GM12891 (cell line): ENCODE results near the gene P2RX4. TPM values are rescaled to one million over a fixed set of nuclear protein-coding genes. Genes with fewer than 3 reads are reported as not detected.
"Not testable (repeated sequence)": the region's sequence is repeated elsewhere in the genome, so short reads cannot be mapped to it uniquely, and the experiment has no call there.

ENCODE experiments used
- DNase-seq: peaks from one replicate; pipeline ENCODE4 v3.0.0; 2011; ENCODE audit warnings: low spot score; ENCODE audit not compliant: insufficient read length
- FAIRE-seq: peaks from 2 replicates; lab custom pipeline; 2011; peaks lifted over from hg19 to GRCh38; lab: Jason Lieb, UNC
- PAX5 ChIP-seq: IDR thresholded peaks from 2 replicates; pipeline ENCODE4 v1.6.1; 2011; ENCODE audit warnings: low read length, moderate library complexity, mild to moderate bottlenecking; ENCODE audit not compliant: insufficient read depth, severe bottlenecking
- POLR2A ChIP-seq: IDR thresholded peaks from 2 replicates; pipeline ENCODE4 v1.6.1; 2011; ENCODE audit warnings: low read depth, low read length, control low read depth
- POLR2AphosphoS5 ChIP-seq: IDR thresholded peaks from 2 replicates; pipeline ENCODE4 v1.6.1; 2011; ENCODE audit warnings: low read depth, low read length, control low read depth
- POU2F2 ChIP-seq: IDR thresholded peaks from 2 replicates; pipeline ENCODE4 v1.6.1; 2011; ENCODE audit warnings: low read depth, mild to moderate bottlenecking, control low read depth, low read length, moderate library complexity
- SPI1 ChIP-seq: IDR thresholded peaks from 2 replicates; pipeline ENCODE4 v1.6.1; 2011; ENCODE audit warnings: low read depth, low read length, control low read depth
- TAF1 ChIP-seq: IDR thresholded peaks from 2 replicates; pipeline ENCODE4 v1.6.1; 2011; ENCODE audit warnings: low read depth, low read length, control low read depth
- polyA plus RNA-seq: library from polyadenylated mRNA; unstranded; fragments of >200 nt; gene quantifications from one replicate; pipeline ENCODE4 v1.2.1, GENCODE V29; 2012; ENCODE audit warnings: low read depth, missing spikeins, inconsistent platforms; ENCODE audit not compliant: missing spikeins

Gene P2RX4, protein sequence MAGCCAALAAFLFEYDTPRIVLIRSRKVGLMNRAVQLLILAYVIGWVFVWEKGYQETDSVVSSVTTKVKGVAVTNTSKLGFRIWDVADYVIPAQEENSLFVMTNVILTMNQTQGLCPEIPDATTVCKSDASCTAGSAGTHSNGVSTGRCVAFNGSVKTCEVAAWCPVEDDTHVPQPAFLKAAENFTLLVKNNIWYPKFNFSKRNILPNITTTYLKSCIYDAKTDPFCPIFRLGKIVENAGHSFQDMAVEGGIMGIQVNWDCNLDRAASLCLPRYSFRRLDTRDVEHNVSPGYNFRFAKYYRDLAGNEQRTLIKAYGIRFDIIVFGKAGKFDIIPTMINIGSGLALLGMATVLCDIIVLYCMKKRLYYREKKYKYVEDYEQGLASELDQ
- 13.0 TPM for polyA plus RNA-seq

DNA sequence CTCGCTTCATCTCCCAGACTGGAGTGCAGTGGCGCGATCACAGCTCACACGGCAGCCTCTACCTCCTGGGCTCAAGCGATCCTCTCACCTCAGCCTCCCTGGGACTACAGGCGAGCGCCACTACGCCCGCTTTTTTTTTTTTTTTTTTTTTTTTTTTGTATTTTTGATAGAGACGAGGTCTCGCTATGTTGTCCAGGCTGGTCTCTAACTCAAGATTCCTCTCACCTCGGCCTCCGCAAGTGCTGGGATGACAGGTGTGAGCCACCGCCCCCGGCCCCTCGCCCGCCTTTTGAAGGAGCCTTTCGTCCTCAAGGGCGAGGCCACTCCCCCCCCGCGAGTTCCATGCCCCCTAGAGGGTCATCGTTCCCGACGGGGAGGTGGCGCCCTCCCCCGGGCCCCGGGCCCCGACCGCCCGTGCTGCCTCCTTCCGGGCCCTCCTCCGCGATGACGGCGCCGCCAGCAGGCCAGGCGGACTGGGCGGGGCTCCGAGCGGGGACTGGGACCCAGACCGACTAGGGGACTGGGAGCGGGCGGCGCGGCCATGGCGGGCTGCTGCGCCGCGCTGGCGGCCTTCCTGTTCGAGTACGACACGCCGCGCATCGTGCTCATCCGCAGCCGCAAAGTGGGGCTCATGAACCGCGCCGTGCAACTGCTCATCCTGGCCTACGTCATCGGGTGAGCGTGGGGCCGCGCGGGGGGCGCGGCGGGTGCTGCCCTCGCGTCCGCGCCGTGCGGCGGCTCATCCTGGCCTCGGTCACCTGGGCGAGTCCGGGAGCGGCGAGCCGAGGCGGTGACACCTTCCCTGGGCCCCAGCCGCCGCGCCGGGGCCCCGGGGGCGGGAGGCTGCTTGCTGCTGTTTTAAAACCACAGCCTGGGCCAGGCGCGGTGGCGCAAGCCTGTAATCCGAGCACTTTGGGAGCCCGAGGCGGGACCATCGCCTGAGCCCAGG, at the start of gene P2RX4:
TSS of gene P2RX4 (plus strand) at position 506 of the 949 bp plus-strand sequence. CDS start at position 542, 36 bp downstream.
- peak; percentile 91 for TF ChIP-seq POLR2A
- peak; percentile 75 for TF ChIP-seq POLR2AphosphoS5
- TF ChIP-seq PAX5 = no peak
- peak; percentile 74; the same call in 1 of the 2 replicates for TF ChIP-seq TAF1
- peak; percentile 88 for FAIRE-seq
- DNase-seq = peak; percentile 91

DNA sequence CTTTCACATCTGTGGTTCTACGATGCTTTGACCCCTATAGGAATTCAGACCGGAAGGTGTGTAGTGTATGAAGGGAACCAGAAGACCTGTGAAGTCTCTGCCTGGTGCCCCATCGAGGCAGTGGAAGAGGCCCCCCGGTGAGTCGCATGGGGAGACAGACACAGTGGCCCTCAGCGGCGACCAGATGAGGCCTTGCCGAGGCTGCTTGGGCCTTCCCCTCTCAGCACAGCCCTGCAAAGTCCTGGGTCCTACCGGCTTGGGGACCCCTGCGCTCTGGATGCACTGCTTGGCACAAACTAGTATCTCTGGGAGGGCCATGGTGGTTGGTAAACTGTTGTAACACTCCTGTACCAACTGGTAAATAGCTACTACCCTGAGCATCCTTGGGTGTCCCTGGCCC, 47.5 kb upstream of the P2RX4 start:
- DNase-seq (no peak), FAIRE-seq (no peak)
- no peak for TF ChIP-seq SPI1

GRCh38 chr12:121162985-121163384, 46.9 kb upstream of the P2RX4 start:
- DNase-seq = no peak
- no peak for FAIRE-seq
- TF ChIP-seq POLR2AphosphoS5 (no peak), SPI1 (no peak), PAX5 (no peak), TAF1 (no peak), POLR2A (no peak), POU2F2 (no peak)

- FAIRE-seq, DNase-seq: not testable (repeated sequence)
These were observed 45.1 kb upstream of the P2RX4 start for GRCh38 chr12:121164839-121165238.

- FAIRE-seq = no peak
- TF ChIP-seq POU2F2 (no peak), SPI1 (no peak), POLR2A (no peak), PAX5 (no peak), POLR2AphosphoS5 (no peak), TAF1 (no peak)
These were observed 44.6 kb upstream of the P2RX4 start for GRCh38 chr12:121165316-121165715.

DNA sequence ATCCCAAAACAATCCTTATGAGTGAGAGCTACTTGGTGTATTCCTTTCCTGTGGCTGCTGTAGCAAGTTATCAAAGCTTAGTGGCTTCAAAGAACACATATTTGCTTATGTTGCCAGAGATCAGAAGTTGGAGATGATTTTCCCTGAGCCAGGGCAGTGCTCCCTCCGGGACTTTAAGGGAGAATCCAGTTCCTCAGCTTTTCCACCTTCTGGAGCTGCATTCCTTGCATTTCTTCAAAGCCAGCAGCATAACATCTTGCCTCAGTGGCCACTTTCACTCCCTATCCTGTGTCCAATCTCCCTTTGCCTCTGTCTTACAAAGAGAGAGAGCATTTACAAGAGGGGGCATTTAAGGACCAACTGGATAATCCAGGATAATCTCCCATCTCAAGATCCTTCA, 43.6 kb upstream of the P2RX4 start:
- DNase-seq = no peak

More at GRCh38 chr12:121165316-121165715, 44.6 kb upstream of the P2RX4 start:
- DNase-seq = no peak

GRCh38 chr12:121167232-121167820, 42.6 kb upstream of the P2RX4 start:
- DNase-seq = no peak
- no peak for TF ChIP-seq SPI1
- no peak for TF ChIP-seq POLR2A
- TF ChIP-seq PAX5 = no peak
- no peak for TF ChIP-seq TAF1
- TF ChIP-seq POLR2AphosphoS5 = no peak
- TF ChIP-seq POU2F2 = no peak
- no peak for FAIRE-seq

More for the DNA sequence above, 43.6 kb upstream of the P2RX4 start:
- no peak for TF ChIP-seq TAF1
- TF ChIP-seq POU2F2 = no peak
- no peak for TF ChIP-seq PAX5
- no peak for TF ChIP-seq POLR2A
- no peak for TF ChIP-seq POLR2AphosphoS5
- FAIRE-seq = no peak

DNA sequence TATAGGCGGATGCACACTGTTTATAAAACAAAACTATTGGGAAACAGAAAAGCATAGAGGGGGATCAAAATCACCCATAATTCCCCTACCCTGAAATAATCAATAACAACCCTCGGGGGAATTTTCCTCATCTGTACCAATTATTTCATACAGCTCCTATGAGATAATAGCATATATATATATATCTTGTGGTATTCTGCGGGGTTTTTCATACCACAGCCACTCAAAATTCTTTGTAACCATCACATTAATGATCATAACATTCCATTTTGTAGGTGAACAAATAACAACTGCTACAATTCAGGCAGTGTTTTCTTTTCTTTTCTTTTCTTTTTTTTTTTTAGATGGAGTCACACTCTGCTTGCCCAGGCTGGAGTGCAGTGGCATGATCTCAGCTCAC, 42.0 kb upstream of the P2RX4 start:
- no peak for TF ChIP-seq PAX5
- no peak for TF ChIP-seq POU2F2
- TF ChIP-seq TAF1 = no peak
- TF ChIP-seq SPI1 = no peak
- no peak for TF ChIP-seq POLR2AphosphoS5
- TF ChIP-seq POLR2A = no peak
- FAIRE-seq = no peak

DNA sequence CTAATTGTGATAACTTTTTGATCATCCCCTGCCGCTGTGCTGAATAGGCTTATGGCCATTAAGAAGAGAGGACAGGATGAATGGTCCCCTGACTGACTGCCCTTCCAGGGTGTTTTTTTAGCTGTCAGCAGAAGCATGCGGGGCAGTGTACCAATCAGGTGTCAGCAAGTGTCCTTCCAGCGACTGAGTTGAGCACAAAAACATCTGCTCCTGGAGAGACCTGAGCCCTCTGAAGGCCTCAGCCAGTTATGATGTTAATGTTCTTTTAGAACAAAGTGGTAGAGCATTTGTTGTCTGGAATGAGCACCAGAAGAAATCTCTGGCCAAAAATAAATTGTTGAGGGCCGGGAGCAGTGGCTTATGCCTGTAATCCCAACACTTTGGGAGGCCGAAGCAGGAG, 39.8 kb upstream of the P2RX4 start:
- DNase-seq (no peak), FAIRE-seq (no peak)
- no peak for TF ChIP-seq SPI1
- no peak for TF ChIP-seq PAX5
- TF ChIP-seq POLR2A = no peak
- TF ChIP-seq POLR2AphosphoS5 = no peak
- TF ChIP-seq POU2F2 = no peak
- no peak for TF ChIP-seq TAF1

More for the DNA sequence above, 42.0 kb upstream of the P2RX4 start:
- DNase-seq = no peak
